RWPE1 (cell line): Measurements from ENCODE around the gene RRAGD.

ENCODE experiments used
- CTCF ChIA-PET: fragments of 350-600 bp; sonication (Branson Sonifier 250); formaldehyde crosslinking; extraction: SDS; loops from one replicate; lab custom pipeline; 2021; lab: Yijun Ruan, JAX
- POLR2A ChIA-PET: fragments of 400-600 bp; formaldehyde crosslinking; extraction: SDS; loops from one replicate; lab custom pipeline; 2020; ENCODE audit warnings: antibody characterized with exemption; ENCODE audit not compliant: low non-redundant PET; lab: Yijun Ruan, JAX
- DNase-seq: peaks from one replicate; pipeline ENCODE4 v3.0.0; 2012; ENCODE audit warnings: low spot score
- H3K27ac ChIP-seq: fragments of 450-650 bp; 2 replicates; pipeline ENCODE4 v1.5.1; 2017
- CTCF ChIP-seq: fragments of 450-650 bp; conservative IDR thresholded peaks from 2 replicates; pipeline ENCODE4 v1.5.1; 2017; ENCODE audit warnings: low read depth, mild to moderate bottlenecking

RRAGD gene

GRCh38 chr6:89415185-89415584 lies 3.1 kb upstream of the RRAGD start:
- CTCF ChIA-PET, result interaction anchor here (0.5 to 1.0 kb wide), 3 partner anchors 43 to 427 kb away, joined by 3 to 4 read pairs (median 3); no protein-coding TSS in a partner anchor
- POLR2A ChIA-PET, result no interaction called here

DNA sequence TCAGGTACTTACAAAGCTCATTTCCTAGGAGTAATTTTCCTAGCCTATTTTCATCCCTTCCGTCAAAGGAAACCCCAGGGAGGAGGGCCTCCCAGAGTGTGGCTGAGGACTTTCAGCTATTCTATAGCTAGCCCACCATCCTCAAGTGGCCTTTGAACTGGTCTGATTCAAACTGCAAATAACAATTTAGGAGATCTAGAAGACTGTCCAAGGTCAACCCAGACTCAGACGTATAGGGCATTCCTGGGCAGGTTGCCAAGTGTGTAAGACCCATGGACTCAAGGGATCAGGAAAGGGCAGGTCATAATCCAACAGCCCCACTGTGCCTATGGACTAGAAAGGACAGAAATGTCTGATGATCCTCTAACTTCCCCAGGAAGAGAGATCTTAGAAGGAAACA lies 2.1 kb upstream of the RRAGD start:
- CTCF ChIA-PET, result interaction anchor here (0.5 to 1.3 kb wide), 3 partner anchors 18 to 275 kb away, joined by 3 read pairs; no protein-coding TSS in a partner anchor

More at GRCh38 chr6:89415185-89415584, 3.1 kb upstream of the RRAGD start:
- no peak for DNase-seq
- H3K27ac ChIP-seq, result no peak overlapping the region
- TF ChIP-seq CTCF, result no peak

GRCh38 chr6:89413006-89413400 lies 930 bp upstream of the RRAGD start:
- POLR2A ChIA-PET, result no interaction called here

More for the DNA sequence above, 2.1 kb upstream of the RRAGD start:
- H3K27ac ChIP-seq, result no peak overlapping the region
- no peak for DNase-seq
- POLR2A ChIA-PET, result no interaction called here
- TF ChIP-seq CTCF, result no peak

DNA sequence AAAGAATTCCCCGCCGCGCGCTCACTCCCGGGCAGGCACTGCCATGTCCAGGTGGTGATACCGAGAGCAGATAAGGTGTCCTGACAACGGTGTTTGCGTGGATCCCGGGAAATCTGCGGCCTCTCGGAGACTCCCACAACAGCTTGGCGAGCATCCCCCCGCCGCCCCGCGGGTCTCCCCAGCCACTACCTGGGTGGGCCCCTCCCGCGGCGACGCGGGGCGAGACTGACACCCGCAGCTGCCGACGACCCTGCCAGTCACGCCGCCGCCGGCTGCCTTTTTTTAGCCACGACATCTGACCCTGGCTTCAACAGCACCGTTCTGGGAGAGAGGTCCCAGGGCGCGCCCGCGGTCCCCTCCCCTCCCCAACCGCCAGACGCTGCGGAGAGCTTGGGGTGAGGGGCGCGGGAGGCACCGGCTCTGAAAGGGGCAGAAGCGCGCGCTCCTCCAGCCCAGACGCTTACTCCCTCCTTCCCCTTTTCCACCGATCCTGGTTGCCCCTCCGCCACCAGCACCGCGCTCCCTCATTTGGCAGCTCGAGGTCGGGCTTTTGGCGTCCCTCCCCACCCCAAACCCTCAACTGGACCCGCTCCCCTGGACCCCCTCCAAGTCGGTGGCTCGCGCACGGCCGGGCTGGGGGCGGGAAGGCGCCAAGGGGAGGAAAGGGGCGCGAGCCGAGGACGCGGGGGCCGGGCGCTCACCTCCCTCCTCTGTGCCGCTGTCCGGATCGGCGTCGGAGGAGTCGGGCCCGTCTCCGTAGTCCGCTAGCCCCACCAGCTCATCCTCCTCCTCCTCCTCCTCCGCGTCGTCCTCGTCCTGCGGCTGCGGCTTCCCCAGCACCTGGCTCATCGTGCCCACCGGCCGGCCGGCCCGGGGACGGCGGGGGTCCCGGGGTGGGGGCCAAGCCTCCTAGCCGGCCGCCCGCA lies 665 bp downstream of the RRAGD start:
- ChIA-PET CTCF (interaction anchor here (0.6 to 2.1 kb wide), 4 partner anchors 9 to 198 kb away, joined by 3 to 8 read pairs (median 4); no protein-coding TSS in a partner anchor), POLR2A (no interaction called here)
- no peak for DNase-seq
- H3K27ac ChIP-seq, result no peak overlapping the region
- TF ChIP-seq CTCF, result no peak

More at GRCh38 chr6:89413006-89413400, 930 bp upstream of the RRAGD start:
- TF ChIP-seq CTCF, result no peak
- CTCF ChIA-PET, result interaction anchor here (0.6 kb wide), 1 partner anchor 201 kb away, joined by 3 read pairs; no protein-coding TSS in a partner anchor
- no peak overlapping the region for H3K27ac ChIP-seq
- DNase-seq, result no peak

GRCh38 chr6:89410788-89411144 lies 1.3 kb downstream of the RRAGD start:
- H3K27ac ChIP-seq, result no peak overlapping the region
- POLR2A ChIA-PET, result interaction anchor here (0.7 kb wide), 1 partner anchor 297 kb away, joined by 4 read pairs; no protein-coding TSS in a partner anchor
- DNase-seq, result no peak
- TF ChIP-seq CTCF, result no peak
- CTCF ChIA-PET, result interaction anchor here (0.7 to 2.1 kb wide), 3 partner anchors 39 to 275 kb away, joined by 4 to 8 read pairs (median 4); no protein-coding TSS in a partner anchor

DNA sequence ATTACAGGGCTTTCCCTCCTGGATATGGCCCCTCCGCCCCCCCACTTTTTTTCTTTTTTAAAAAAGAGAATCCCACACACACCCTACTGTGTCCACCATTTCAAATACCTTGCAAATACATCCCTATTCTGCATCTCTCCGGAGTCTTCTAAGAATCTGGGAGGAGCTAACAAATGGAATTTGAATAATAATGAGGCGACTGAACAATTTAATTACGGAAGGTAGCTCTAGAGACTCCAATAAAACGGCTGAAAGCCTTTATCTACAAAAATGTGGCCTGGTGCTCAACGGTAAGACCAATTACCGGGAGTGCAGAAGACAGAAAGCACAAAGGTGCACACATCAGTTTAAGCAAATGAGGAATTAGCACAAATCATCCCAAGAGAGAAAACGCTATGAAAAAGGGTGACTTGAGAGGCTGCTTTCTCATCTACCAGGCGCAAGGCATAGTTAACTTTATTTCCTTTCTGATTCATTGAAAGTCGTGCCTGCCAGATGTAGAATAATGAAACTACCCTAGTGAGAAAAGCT lies 1.8 kb downstream of the RRAGD start:
- no peak overlapping the region for H3K27ac ChIP-seq
- ChIA-PET CTCF (interaction anchor here (0.7 to 2.1 kb wide), 3 partner anchors 38 to 275 kb away, joined by 4 to 8 read pairs (median 4); no protein-coding TSS in a partner anchor), POLR2A (interaction anchor here (0.7 kb wide), 1 partner anchor 296 kb away, joined by 4 read pairs; no protein-coding TSS in a partner anchor)
- no peak for DNase-seq
- TF ChIP-seq CTCF, result no peak
